ENCODE measurements around the gene DDIT3.

DDIT3 gene

DNA sequence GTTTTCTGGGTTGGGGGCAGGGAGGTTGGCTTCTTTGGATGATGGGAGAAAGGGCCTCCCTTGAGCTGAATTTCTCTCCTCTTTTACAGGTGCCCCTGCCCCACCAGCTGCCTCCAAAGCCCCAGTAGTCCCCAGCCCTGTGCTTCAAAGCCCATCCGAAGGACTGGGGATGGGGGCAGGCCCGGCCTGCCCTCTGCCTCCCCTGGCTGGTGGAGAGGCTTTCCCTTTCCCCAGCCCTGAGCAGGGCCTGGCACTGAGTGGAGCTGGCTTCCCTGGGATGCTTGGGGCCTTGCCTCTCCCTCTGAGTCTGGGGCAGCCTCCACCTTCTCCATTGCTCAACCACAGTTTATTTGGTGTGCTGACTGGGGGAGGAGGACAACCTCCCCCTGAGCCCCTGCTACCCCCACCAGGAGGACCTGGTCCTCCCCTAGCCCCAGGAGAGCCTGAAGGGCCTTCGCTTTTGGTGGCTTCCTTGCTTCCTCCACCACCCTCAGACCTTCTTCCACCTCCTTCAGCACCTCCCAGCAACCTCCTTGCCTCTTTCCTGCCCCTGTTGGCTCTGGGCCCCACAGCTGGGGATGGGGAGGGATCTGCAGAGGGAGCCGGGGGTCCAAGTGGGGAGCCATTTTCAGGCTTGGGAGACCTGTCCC lies 6.3 kb upstream of the DDIT3 start:
- TF ChIP-seq POLR2A (IDR thresholded peaks at IDR 0.05; ENCODE audit: extremely low read depth, insufficient read length) (no peak), MYC (IDR thresholded peaks at IDR 0.05; ENCODE audit: low read depth, low read length) (no peak)
- TF ChIP-seq, protein P1, sequence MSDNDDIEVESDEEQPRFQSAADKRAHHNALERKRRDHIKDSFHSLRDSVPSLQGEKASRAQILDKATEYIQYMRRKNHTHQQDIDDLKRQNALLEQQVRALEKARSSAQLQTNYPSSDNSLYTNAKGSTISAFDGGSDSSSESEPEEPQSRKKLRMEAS (IDR thresholded peaks at IDR 0.05; ENCODE audit: low read depth, low read length), result no peak
- TF ChIP-seq, protein P2, sequence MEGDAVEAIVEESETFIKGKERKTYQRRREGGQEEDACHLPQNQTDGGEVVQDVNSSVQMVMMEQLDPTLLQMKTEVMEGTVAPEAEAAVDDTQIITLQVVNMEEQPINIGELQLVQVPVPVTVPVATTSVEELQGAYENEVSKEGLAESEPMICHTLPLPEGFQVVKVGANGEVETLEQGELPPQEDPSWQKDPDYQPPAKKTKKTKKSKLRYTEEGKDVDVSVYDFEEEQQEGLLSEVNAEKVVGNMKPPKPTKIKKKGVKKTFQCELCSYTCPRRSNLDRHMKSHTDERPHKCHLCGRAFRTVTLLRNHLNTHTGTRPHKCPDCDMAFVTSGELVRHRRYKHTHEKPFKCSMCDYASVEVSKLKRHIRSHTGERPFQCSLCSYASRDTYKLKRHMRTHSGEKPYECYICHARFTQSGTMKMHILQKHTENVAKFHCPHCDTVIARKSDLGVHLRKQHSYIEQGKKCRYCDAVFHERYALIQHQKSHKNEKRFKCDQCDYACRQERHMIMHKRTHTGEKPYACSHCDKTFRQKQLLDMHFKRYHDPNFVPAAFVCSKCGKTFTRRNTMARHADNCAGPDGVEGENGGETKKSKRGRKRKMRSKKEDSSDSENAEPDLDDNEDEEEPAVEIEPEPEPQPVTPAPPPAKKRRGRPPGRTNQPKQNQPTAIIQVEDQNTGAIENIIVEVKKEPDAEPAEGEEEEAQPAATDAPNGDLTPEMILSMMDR (IDR thresholded peaks at IDR 0.05; ENCODE audit: low read depth, low read length), result no peak
- DNase-seq (ENCODE audit: low read depth), result no peak
- H3K4me3 ChIP-seq (ENCODE audit: low read depth, low read length), result no peak overlapping the region

DNA sequence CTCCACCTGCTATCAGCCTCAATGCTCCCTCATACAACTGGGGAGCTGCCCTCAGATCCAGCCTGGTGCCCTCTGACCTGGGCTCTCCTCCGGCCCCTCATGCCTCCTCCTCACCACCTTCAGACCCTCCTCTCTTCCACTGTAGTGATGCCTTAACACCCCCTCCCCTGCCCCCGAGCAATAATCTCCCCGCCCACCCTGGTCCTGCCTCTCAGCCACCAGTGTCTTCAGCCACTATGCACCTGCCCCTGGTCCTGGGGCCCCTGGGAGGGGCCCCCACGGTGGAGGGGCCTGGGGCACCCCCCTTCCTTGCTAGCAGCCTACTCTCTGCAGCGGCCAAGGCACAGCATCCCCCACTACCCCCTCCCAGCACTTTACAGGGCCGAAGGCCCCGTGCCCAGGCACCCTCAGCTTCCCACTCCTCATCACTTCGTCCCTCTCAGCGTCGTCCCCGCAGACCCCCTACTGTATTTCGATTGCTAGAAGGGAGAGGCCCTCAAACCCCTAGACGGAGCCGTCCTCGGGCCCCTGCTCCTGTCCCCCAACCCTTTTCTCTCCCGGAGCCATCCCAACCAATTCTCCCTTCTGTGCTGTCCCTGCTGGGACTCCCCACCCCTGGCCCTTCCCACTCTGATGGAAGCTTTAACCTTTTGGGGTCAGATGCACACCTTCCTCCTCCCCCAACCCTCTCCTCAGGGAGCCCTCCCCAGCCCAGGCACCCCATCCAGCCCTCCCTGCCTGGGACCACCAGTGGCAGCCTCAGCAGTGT lies 5.5 kb upstream of the DDIT3 start:
- DNase-seq (ENCODE audit: low read depth), result no peak
- no peak for TF ChIP-seq POLR2A (IDR thresholded peaks at IDR 0.05; ENCODE audit: extremely low read depth, insufficient read length)
- TF ChIP-seq MYC (IDR thresholded peaks at IDR 0.05; ENCODE audit: low read depth, low read length), result no peak
- TF ChIP-seq, protein P1 (IDR thresholded peaks at IDR 0.05; ENCODE audit: low read depth, low read length), result no peak
- TF ChIP-seq, protein P2 (IDR thresholded peaks at IDR 0.05; ENCODE audit: low read depth, low read length), result no peak
- H3K4me3 ChIP-seq (ENCODE audit: low read depth, low read length), result no peak overlapping the region

DNA sequence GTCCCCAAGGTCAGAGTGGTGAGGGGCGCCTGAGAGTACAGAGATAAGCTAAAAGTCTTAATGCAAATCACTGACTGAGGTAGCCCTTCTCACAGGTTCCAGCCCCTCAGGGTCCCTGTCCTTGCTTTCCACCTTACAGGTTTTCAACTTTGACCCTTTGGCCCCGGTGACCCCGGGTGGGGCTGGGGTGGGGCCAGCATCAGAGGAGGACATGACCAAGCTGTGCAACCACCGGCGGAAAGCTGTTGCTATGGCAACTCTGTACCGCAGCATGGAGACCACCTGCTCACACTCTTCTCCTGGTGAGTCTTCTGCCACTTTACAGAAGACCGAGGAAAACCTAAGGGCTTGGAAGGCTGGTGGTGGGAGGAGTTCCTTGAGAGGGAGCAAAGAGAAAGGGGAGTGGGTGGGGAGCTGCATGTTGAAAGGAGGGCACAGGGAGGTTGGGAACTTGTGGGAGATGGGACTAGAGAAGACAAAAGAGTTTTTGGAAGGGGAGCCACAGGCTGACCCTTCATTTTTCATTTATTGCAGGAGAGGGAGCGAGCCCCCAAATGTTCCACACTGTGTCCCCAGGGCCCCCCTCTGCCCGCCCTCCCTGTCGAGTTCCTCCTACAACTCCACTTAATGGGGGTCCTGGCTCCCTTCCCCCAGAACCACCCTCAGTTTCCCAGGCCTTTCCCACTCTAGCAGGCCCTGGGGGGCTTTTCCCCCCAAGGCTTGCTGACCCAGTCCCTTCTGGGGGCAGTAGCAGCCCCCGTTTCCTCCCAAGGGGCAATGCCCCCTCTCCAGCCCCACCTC lies 4.7 kb upstream of the DDIT3 start:
- H3K4me3 ChIP-seq (ENCODE audit: low read depth, low read length), result peak overlapping the region; percentile 96
- no peak for TF ChIP-seq MYC (IDR thresholded peaks at IDR 0.05; ENCODE audit: low read depth, low read length)
- TF ChIP-seq, protein P2 (IDR thresholded peaks at IDR 0.05; ENCODE audit: low read depth, low read length), result no peak
- TF ChIP-seq POLR2A (IDR thresholded peaks at IDR 0.05; ENCODE audit: extremely low read depth, insufficient read length), result no peak
- TF ChIP-seq, protein P1 (IDR thresholded peaks at IDR 0.05; ENCODE audit: low read depth, low read length), result no peak
- no peak for DNase-seq (ENCODE audit: low read depth)

DNA sequence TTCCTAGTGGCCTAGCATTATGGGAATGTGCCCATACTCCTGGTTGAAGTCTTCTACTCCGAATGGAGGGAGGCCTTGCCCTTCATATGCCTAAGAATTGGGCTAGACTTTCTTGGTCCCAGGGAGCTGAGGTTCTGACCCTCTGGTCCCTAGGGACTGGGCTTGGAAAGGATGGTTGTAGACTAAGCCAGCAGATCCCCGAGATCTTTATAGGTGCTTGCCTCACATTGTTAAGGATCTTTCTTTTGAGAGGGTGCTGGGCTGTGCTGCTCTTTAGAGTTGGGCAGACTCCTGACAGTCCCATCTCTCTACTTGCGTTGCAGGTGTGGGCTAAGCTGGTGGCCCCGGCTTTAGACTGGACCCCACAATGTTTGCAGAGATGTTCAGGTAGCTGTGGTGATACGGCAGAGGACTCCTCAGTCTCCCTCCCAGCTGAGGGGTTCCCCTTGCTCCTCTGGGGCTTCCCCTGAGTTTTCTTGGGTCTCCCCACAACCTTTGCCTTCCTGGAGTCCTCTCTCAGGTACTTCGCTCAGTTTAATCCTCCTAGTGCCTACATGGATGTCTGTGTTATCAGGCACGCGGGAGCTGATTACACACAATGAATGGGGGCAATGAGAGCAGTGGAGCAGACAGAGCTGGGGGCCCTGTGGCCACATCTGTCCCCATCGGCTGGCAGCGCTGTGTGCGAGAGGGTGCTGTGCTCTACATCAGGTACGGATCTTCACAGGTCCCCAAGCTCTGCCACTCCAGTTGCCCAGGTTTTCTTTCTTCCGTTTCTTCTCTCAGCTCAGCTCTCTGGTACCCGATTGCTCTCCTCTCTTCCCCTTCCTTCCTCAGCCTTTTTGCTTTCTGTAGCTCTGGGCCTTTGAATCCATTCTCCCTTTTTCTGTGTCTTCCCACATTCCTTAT lies 3.6 kb upstream of the DDIT3 start:
- TF ChIP-seq, protein P2 (IDR thresholded peaks at IDR 0.05; ENCODE audit: low read depth, low read length), result no peak
- TF ChIP-seq MYC (IDR thresholded peaks at IDR 0.05; ENCODE audit: low read depth, low read length) (no peak), POLR2A (IDR thresholded peaks at IDR 0.05; ENCODE audit: extremely low read depth, insufficient read length) (no peak)
- TF ChIP-seq, protein P1 (IDR thresholded peaks at IDR 0.05; ENCODE audit: low read depth, low read length), result no peak
- DNase-seq (ENCODE audit: low read depth), result no peak
- H3K4me3 ChIP-seq (ENCODE audit: low read depth, low read length), result peak overlapping the region; percentile 96

Data from NB4 (cell line).